Tibial artery (tissue), 4 donors: ENCODE measurements around the gene TPCN1.
A peak's percentile ranks its signal among the peaks of the same experiment; 100 is the strongest.

Source experiments
- DNase-seq, 2 donors: peaks; one replicate each; pipeline ENCODE4 v3.0.0-alpha.2; 2019
- H3K27ac ChIP-seq, 2 donors: fragments of 200-600 bp; sonication (generic) in 1 of 2; 1 replicate in 1 of 2; 2 replicates in 1 of 2; pipeline ENCODE4 v1.5.1; 2018 to 2019; ENCODE audit warnings: mild to moderate bottlenecking in 1 of 2
- H3K27me3 ChIP-seq, 2 donors: fragments of 200-600 bp; sonication (generic) in 1 of 2; one replicate each; pipeline versions ENCODE4 v1.5.1 to v1.6.0; 2016 to 2019
- H3K36me3 ChIP-seq, 3 donors: fragments of 200-600 bp; sonication (generic) in 2 of 3; one replicate each; pipeline ENCODE4 v1.5.1; 2016 to 2019; ENCODE audit warnings: mild to moderate bottlenecking in 2 of 3
- H3K4me1 ChIP-seq, 4 donors: fragments of 200-600 bp; sonication (generic) in 2 of 4; 1 replicate in 3 of 4; 2 replicates in 1 of 4; pipeline ENCODE4 v1.5.1; 2016 to 2019
- H3K4me3 ChIP-seq, 2 donors: fragments of 200-600 bp; sonication (generic) in 1 of 2; 1 replicate in 1 of 2; 2 replicates in 1 of 2; pipeline ENCODE4 v1.5.1; 2018 to 2019; ENCODE audit warnings: mild to moderate bottlenecking in 2 of 2
- H3K9me3 ChIP-seq, 3 donors: fragments of 200-600 bp; sonication (generic) in 1 of 3; one replicate each; pipeline ENCODE4 v1.5.1; 2016 to 2019
- CTCF ChIP-seq, 2 experiments: fragments of 200-600 bp in 1 of 2; fragments of 450-650 bp in 1 of 2; IDR thresholded peaks; one replicate each; pipeline ENCODE4 v1.5.1; 2017 to 2019; ENCODE audit warnings: antibody characterized with exemption in 2 of 2, mild to moderate bottlenecking in 1 of 2, moderate library complexity in 1 of 2
- intact Hi-C: fragments of 100-400 bp; cut with DNase I; formaldehyde crosslinking; loops from one replicate; pipeline ENCODE4 v1.15.0; 2023; ENCODE audit warnings: low total_unique reads

Gene TPCN1

GRCh38 chr12:113221181-113221996 lies at the start of gene TPCN1:
TPCN1 (plus strand) TSS chr12:113221464; CDS start chr12:113226853, 5,389 bp downstream.
- intact Hi-C loops = no loop called here
- no peaks in the 10 kb centered on the region for H3K36me3 ChIP-seq
- no peaks in the 10 kb centered on the region for H3K9me3 ChIP-seq
- H3K4me3 ChIP-seq = peak within 1 kb of the TSS; percentile 94 to 95
- DNase-seq = peak; percentile 100
- peak in 1 of 2 experiments; percentile 32 for TF ChIP-seq CTCF (IDR thresholded peaks at IDR 0.05)
- peak within 1 kb of the TSS; percentile 97 for H3K27ac ChIP-seq
- H3K4me1 ChIP-seq = peaks cover 0 to 72% (median 49%) of the 10 kb centered on the region in 4 donors
- H3K27me3 ChIP-seq = no peaks in the 10 kb centered on the region

GRCh38 chr12:113171543-113171942 lies 49.7 kb upstream of the TPCN1 start:
- DNase-seq = no peak
- no peaks in the 10 kb centered on the region for H3K27me3 ChIP-seq
- H3K36me3 ChIP-seq = peaks cover 89 to 100% (median 99%) of the 10 kb centered on the region in 3 donors
- no peak overlapping the region for H3K4me3 ChIP-seq
- no peaks in the 10 kb centered on the region for H3K9me3 ChIP-seq
- no peak for TF ChIP-seq CTCF (IDR thresholded peaks at IDR 0.05)
- intact Hi-C loops = loop anchor here (5.0 kb wide), 1 partner anchor 124 kb away; no protein-coding TSS in a partner anchor
- no peaks in the 10 kb centered on the region for H3K4me1 ChIP-seq
- H3K27ac ChIP-seq = no peak overlapping the region

GRCh38 chr12:113172185-113172584 lies 49.1 kb upstream of the TPCN1 start:
- Histone ChIP-seq H3K4me1 (no peaks in the 10 kb centered on the region), H3K9me3 (peaks cover 0 to 2% (median 0%) of the 10 kb centered on the region in 3 donors), H3K4me3 (no peak overlapping the region), H3K27me3 (no peaks in the 10 kb centered on the region), H3K27ac (no peak overlapping the region), H3K36me3 (peaks cover 89 to 100% (median 99%) of the 10 kb centered on the region in 3 donors)
- no peak for TF ChIP-seq CTCF (IDR thresholded peaks at IDR 0.05)
- DNase-seq = no peak
- intact Hi-C loops = loop anchor here (5.0 kb wide), 1 partner anchor 125 kb away; no protein-coding TSS in a partner anchor

GRCh38 chr12:113173081-113173698 lies 48.1 kb upstream of the TPCN1 start:
- peaks cover 0 to 6% (median 0%) of the 10 kb centered on the region in 3 donors for H3K9me3 ChIP-seq
- intact Hi-C loops = loop anchor here (5.0 kb wide), 1 partner anchor 126 kb away; no protein-coding TSS in a partner anchor
- H3K4me1 ChIP-seq = no peaks in the 10 kb centered on the region
- H3K36me3 ChIP-seq = peaks cover 89 to 100% (median 99%) of the 10 kb centered on the region in 3 donors
- TF ChIP-seq CTCF (IDR thresholded peaks at IDR 0.05) = no peak
- H3K4me3 ChIP-seq = no peak overlapping the region
- no peak overlapping the region for H3K27ac ChIP-seq
- H3K27me3 ChIP-seq = no peaks in the 10 kb centered on the region
- DNase-seq = no peak

- H3K27ac ChIP-seq = no peak overlapping the region
- H3K4me1 ChIP-seq = no peaks in the 10 kb centered on the region
- H3K36me3 ChIP-seq = peaks cover 86 to 100% (median 99%) of the 10 kb centered on the region in 3 donors
- peak; percentile 82 to 98 for TF ChIP-seq CTCF (IDR thresholded peaks at IDR 0.05)
- no peaks in the 10 kb centered on the region for H3K27me3 ChIP-seq
- peak; percentile 71 to 77 for DNase-seq
- H3K4me3 ChIP-seq = no peak overlapping the region
- intact Hi-C loops = loop anchor here (5.0 kb wide), 1 partner anchor 127 kb away; no protein-coding TSS in a partner anchor
- H3K9me3 ChIP-seq = peaks cover 0 to 6% (median 0%) of the 10 kb centered on the region in 3 donors
These were observed 46.5 kb upstream of the TPCN1 start for GRCh38 chr12:113174461-113175384.
